Tibial artery (tissue), 4 donors: ENCODE results near the gene CHMP5.

Experiments used
- DNase-seq, 2 donors: peaks; one replicate each; pipeline ENCODE4 v3.0.0-alpha.2; 2019
- H3K27ac ChIP-seq, 2 donors: fragments of 200-600 bp; sonication (generic) in 1 of 2; 1 replicate in 1 of 2; 2 replicates in 1 of 2; pipeline ENCODE4 v1.5.1; 2018 to 2019; ENCODE audit warnings: mild to moderate bottlenecking in 1 of 2
- H3K27me3 ChIP-seq, 2 donors: fragments of 200-600 bp; sonication (generic) in 1 of 2; one replicate each; pipeline versions ENCODE4 v1.5.1 to v1.6.0; 2016 to 2019
- H3K36me3 ChIP-seq, 3 donors: fragments of 200-600 bp; sonication (generic) in 2 of 3; one replicate each; pipeline ENCODE4 v1.5.1; 2016 to 2019; ENCODE audit warnings: mild to moderate bottlenecking in 2 of 3
- H3K4me1 ChIP-seq, 4 donors: fragments of 200-600 bp; sonication (generic) in 2 of 4; 1 replicate in 3 of 4; 2 replicates in 1 of 4; pipeline ENCODE4 v1.5.1; 2016 to 2019
- H3K4me3 ChIP-seq, 2 donors: fragments of 200-600 bp; sonication (generic) in 1 of 2; 1 replicate in 1 of 2; 2 replicates in 1 of 2; pipeline ENCODE4 v1.5.1; 2018 to 2019; ENCODE audit warnings: mild to moderate bottlenecking in 2 of 2
- H3K9me3 ChIP-seq, 3 donors: fragments of 200-600 bp; sonication (generic) in 1 of 3; one replicate each; pipeline ENCODE4 v1.5.1; 2016 to 2019
- intact Hi-C: fragments of 100-400 bp; cut with DNase I; formaldehyde crosslinking; loops from one replicate; pipeline ENCODE4 v1.15.0; 2023; ENCODE audit warnings: low total_unique reads
- TF ChIP-seq, protein P1 (sequence below), 2 experiments: fragments of 200-600 bp in 1 of 2; fragments of 450-650 bp in 1 of 2; IDR thresholded peaks; one replicate each; pipeline ENCODE4 v1.5.1; 2017 to 2019; ENCODE audit warnings: antibody characterized with exemption in 2 of 2, mild to moderate bottlenecking in 1 of 2, moderate library complexity in 1 of 2

CHMP5 gene

DNA sequence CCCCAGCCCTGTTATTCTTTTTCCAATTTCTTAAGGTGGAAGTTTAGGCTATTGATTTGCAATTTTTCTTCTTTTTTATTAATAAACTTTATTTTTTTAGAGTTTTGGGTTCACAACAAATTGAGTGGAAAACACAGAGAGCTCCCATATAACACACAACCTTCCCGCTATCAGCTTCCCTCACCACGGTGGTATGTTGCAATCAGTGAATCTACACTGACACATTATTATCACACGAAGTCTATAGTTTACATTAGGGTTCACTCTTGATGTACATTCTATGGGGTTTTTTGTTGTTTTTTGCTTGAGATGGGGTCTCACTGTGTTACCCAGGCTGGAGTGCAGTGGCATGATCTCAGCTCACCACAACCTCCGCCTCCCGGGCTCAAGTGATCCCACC, 20.7 kb downstream of the CHMP5 start:
- Histone ChIP-seq H3K4me1 (peaks cover 0 to 18% (median 9%) of the 10 kb centered on the region in 4 donors), H3K36me3 (peaks cover 26 to 42% (median 32%) of the 10 kb centered on the region in 3 donors), H3K27me3 (no peaks in the 10 kb centered on the region), H3K27ac (no peak overlapping the region), H3K4me3 (no peak overlapping the region), H3K9me3 (no peaks in the 10 kb centered on the region)
- intact Hi-C loops: no loop called here
- no peak for DNase-seq
- TF ChIP-seq, protein P1, sequence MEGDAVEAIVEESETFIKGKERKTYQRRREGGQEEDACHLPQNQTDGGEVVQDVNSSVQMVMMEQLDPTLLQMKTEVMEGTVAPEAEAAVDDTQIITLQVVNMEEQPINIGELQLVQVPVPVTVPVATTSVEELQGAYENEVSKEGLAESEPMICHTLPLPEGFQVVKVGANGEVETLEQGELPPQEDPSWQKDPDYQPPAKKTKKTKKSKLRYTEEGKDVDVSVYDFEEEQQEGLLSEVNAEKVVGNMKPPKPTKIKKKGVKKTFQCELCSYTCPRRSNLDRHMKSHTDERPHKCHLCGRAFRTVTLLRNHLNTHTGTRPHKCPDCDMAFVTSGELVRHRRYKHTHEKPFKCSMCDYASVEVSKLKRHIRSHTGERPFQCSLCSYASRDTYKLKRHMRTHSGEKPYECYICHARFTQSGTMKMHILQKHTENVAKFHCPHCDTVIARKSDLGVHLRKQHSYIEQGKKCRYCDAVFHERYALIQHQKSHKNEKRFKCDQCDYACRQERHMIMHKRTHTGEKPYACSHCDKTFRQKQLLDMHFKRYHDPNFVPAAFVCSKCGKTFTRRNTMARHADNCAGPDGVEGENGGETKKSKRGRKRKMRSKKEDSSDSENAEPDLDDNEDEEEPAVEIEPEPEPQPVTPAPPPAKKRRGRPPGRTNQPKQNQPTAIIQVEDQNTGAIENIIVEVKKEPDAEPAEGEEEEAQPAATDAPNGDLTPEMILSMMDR (IDR thresholded peaks at IDR 0.05): no peak

DNA sequence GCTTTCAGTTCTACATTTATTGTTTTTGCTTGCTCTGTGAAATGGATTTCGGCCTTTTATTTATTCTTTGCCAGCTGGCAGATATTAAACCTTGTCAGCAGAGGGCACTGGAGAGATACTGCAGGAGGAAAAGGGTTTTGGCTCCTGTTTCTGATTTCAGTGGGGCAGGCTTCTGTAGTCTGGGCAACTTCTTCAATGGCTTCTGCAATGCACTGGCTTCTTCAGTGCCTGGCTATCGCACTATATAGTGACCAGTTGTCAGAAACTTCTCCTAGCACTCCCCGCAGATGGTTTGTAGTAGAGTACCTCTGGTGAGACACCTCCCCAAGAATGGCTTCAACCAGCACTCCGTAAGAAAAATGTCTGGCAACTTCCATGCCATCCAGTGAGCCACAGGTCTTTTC, 22.2 kb downstream of the CHMP5 start:
- Histone ChIP-seq H3K36me3 (peaks cover 12 to 27% (median 22%) of the 10 kb centered on the region in 3 donors), H3K27ac (peak overlapping the region in 1 of 2 donors; percentile 98), H3K4me1 (peaks cover 0 to 28% (median 21%) of the 10 kb centered on the region in 4 donors), H3K4me3 (no peak overlapping the region), H3K9me3 (no peaks in the 10 kb centered on the region), H3K27me3 (no peaks in the 10 kb centered on the region)
- DNase-seq: peak in 1 of 2 donors; percentile 28
- TF ChIP-seq, protein P1 (IDR thresholded peaks at IDR 0.05): peak; percentile 58 to 59
- intact Hi-C loops: no loop called here

DNA sequence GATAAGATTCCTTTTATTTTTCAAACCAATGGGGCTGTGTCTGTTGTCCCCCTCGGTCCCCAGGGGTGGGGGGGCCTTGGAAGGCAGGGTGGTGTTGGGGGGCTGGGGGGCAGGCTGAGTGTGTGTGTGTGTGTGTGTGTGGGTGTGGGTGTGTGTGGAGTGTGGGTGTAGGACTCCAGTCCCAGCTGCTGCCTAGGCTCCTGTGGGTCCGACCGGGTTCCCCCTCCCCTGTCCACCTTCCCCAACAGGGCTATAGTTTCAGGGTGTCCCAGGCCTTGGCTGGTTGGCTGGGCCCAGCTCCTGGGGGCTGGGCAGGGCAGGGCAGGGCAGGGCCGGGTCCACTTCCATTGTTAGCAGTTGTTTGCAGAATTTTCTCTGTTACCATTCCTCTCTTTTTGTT, 23.4 kb downstream of the CHMP5 start:
- Histone ChIP-seq H3K27ac (peak overlapping the region; percentile 98), H3K4me1 (peaks cover 0 to 40% (median 26%) of the 10 kb centered on the region in 4 donors), H3K36me3 (peaks cover 5 to 15% (median 12%) of the 10 kb centered on the region in 3 donors), H3K4me3 (no peak overlapping the region), H3K27me3 (no peaks in the 10 kb centered on the region), H3K9me3 (no peaks in the 10 kb centered on the region)
- TF ChIP-seq, protein P1 (IDR thresholded peaks at IDR 0.05): no peak
- intact Hi-C loops: no loop called here
- no peak for DNase-seq

DNA sequence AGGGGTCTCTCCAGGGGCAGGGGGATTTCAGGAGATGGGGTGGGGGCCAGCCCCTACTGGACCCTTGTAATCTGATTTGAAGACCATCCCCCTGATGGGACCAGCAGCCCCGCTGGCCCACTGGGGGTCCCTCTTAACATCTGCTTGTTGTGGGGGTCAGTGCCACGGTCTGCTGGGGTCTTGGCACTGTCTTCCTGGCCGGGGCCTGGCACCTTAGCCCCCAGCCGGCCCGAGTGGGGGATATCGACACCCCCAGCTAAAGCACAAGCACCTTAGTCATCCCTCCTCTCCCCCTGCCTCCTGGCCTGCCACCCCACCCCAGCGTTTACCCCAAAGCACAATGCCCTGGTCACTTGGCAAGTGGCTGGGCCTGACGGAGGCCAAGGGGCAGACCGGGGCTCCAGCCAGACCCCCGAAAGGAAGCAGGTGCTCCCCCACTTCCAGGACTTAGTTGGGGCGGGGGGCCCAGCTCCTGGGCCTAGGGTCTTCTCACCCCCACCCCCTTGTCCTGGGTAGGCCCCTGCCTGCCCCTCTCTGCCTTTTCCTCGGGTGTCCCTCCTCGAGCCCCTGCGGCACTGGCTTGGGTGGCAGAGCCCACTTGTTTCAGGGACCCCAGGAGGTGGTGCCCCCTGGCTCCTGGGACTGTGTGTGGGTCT, 24.1 kb downstream of the CHMP5 start:
- peak overlapping the region; percentile 98 for H3K27ac ChIP-seq
- peak in 1 of 2 donors; percentile 66 for DNase-seq
- TF ChIP-seq, protein P1 (IDR thresholded peaks at IDR 0.05): no peak
- H3K36me3 ChIP-seq: peaks cover 3 to 12% (median 8%) of the 10 kb centered on the region in 3 donors
- peaks cover 0 to 47% (median 28%) of the 10 kb centered on the region in 4 donors for H3K4me1 ChIP-seq
- H3K27me3 ChIP-seq: no peaks in the 10 kb centered on the region
- intact Hi-C loops: no loop called here
- no peaks in the 10 kb centered on the region for H3K9me3 ChIP-seq
- peak overlapping the region; percentile 74 to 95 for H3K4me3 ChIP-seq

DNA sequence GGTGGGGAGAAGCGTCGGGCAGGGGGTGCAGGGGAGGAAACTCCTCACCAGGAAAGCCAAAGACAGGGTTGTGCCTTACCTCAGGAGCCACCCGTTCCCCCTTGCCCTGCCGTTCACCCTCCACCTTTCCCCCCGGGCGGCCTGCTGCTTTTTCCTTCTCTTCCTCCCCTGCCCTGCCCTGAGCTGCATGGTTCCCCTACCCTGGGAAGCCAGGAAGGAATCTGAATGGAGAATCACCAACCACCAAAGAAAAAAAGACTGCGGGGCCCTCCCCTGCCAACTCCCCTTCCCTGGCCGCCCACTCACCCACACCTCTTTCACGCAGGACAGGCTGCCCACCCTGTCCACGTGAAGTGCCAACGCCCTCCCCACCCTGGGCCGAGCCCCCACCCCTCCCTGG, 24.6 kb downstream of the CHMP5 start:
- peaks cover 6 to 16% (median 11%) of the 10 kb centered on the region in 3 donors for H3K36me3 ChIP-seq
- no peaks in the 10 kb centered on the region for H3K9me3 ChIP-seq
- H3K27ac ChIP-seq: peak overlapping the region; percentile 98
- DNase-seq: peak in 1 of 2 donors; percentile 69
- intact Hi-C loops: no loop called here
- peak overlapping the region; percentile 74 to 95 for H3K4me3 ChIP-seq
- peaks cover 0 to 51% (median 29%) of the 10 kb centered on the region in 4 donors for H3K4me1 ChIP-seq
- no peaks in the 10 kb centered on the region for H3K27me3 ChIP-seq
- TF ChIP-seq, protein P1 (IDR thresholded peaks at IDR 0.05): no peak
